HG03097 (cell line): ENCODE measurements around the gene DUOXA2.

ENCODE experiments used
- ATAC-seq: cut with Tn5 transposase; IDR thresholded peaks from one replicate; pipeline ENCODE4 v1.9.1; 2021; ENCODE audit not compliant: unreplicated experiment, low FRiP score

Gene DUOXA2

DNA sequence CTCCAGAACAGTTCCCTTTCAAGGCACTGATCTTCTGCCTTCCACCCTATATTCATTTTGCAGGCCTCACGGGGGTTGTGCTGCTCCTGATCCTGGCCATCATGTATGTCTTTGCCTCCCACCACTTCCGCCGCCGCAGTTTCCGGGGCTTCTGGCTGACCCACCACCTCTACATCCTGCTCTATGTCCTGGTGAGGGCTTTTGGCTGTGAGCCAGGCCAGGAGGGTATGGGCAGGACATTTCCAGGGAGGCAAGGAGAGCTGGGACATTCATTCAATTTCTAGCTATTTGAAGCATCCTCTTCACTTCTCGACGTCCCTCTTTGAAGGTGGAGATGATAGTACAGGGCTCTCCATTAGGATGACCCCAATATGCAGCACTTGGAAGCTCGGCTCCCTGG is 41.6 kb downstream of the DUOXA2 start:
- no peak for ATAC-seq

GRCh38 chr15:45156744-45157455 is 42.8 kb downstream of the DUOXA2 start:
- no peak for ATAC-seq

- no peak for ATAC-seq
Observed at GRCh38 chr15:45157974-45158373, 43.8 kb downstream of the DUOXA2 start.

DNA sequence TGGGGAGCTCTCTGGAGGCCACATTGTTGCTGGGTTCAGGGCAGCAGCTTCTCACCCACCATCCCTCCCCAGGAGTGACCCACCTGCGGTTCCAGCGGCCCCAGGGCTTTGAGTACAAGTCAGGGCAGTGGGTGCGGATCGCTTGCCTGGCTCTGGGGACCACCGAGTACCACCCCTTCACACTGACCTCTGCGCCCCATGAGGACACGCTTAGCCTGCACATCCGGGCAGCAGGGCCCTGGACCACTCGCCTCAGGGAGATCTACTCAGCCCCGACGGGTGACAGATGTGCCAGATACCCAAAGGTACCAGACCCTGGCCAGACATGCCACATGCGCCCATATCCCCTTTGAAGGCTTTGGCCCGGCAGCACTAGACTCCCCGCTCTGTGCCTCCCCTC is 47.5 kb downstream of the DUOXA2 start:
- ATAC-seq: no peak

GRCh38 chr15:45162771-45163507 is 48.8 kb downstream of the DUOXA2 start:
- ATAC-seq: no peak

- ATAC-seq: no peak
Observed at GRCh38 chr15:45163508-45163856, 49.4 kb downstream of the DUOXA2 start.

DNA sequence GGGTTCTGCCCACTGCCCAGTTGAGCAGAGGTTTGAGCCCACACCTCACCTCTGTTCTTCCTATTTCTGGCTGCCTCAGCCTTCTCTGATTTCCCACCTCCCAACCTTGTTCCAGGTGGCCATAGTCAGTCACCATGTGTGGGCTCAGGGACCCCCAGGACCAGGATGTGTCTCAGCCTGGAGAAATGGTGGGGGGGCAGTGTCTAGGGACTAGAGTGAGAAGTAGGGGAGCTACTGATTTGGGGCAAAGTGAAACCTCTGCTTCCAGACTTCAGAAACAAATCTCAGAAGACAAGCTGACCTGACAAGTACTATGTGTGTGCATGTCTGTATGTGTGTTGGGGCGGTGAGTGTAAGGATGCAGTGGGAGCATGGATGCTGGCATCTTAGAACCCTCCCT is 50.8 kb downstream of the DUOXA2 start:
- no peak for ATAC-seq

GRCh38 chr15:45165536-45165935 is 51.4 kb downstream of the DUOXA2 start:
- ATAC-seq: no peak

GRCh38 chr15:45166834-45167630 is 52.9 kb downstream of the DUOXA2 start:
- ATAC-seq: peak; percentile 95

GRCh38 chr15:45167631-45168205 is 53.6 kb downstream of the DUOXA2 start:
- no peak for ATAC-seq
